ENCODE data around the gene TRIM2.

DNA sequence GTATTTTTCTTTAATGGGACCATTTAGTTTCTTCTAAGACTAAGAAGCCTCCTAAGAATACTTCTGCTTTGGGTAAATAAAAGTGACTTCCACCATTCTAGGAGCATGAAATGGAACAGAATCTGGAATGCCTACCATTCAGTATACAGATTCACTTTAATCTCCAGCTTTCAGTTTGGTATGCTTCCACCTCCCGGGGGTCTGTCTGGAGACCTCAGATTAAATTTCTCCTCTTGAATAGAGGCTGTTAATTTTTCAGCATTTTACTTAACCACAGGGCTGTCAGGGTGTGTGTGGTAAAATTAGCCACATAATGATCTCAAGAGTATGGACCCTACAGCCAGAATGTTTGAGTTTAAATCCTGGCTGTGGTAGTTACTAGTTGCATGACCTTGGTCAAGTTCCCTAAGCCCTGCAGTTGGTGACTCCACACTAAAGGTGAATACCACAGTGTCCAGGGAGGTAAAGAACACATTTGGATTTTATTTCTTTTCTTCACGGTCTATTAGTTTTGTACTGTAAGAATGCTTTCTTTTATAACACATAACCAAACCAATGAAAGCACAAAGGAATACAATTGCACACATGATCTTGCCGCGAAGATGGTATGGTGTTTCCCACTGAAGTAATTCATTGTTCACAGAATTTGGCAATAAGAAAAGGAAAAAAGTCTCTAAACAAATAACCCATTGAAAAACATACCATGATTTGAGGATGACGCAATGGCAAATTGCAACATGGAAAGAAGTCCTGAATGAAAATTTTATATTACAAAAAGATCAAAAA is 37.3 kb upstream of the TRIM2 start:
- TF ChIP-seq, protein P1, sequence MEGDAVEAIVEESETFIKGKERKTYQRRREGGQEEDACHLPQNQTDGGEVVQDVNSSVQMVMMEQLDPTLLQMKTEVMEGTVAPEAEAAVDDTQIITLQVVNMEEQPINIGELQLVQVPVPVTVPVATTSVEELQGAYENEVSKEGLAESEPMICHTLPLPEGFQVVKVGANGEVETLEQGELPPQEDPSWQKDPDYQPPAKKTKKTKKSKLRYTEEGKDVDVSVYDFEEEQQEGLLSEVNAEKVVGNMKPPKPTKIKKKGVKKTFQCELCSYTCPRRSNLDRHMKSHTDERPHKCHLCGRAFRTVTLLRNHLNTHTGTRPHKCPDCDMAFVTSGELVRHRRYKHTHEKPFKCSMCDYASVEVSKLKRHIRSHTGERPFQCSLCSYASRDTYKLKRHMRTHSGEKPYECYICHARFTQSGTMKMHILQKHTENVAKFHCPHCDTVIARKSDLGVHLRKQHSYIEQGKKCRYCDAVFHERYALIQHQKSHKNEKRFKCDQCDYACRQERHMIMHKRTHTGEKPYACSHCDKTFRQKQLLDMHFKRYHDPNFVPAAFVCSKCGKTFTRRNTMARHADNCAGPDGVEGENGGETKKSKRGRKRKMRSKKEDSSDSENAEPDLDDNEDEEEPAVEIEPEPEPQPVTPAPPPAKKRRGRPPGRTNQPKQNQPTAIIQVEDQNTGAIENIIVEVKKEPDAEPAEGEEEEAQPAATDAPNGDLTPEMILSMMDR (IDR thresholded peaks at IDR 0.05): no peak
- no peak for TF ChIP-seq POLR2A (IDR thresholded peaks at IDR 0.05)
- TF ChIP-seq POLR2AphosphoS5 (IDR thresholded peaks at IDR 0.05): no peak
